ENCODE measurements around the gene TRPM2.

The TRPM2 gene

DNA sequence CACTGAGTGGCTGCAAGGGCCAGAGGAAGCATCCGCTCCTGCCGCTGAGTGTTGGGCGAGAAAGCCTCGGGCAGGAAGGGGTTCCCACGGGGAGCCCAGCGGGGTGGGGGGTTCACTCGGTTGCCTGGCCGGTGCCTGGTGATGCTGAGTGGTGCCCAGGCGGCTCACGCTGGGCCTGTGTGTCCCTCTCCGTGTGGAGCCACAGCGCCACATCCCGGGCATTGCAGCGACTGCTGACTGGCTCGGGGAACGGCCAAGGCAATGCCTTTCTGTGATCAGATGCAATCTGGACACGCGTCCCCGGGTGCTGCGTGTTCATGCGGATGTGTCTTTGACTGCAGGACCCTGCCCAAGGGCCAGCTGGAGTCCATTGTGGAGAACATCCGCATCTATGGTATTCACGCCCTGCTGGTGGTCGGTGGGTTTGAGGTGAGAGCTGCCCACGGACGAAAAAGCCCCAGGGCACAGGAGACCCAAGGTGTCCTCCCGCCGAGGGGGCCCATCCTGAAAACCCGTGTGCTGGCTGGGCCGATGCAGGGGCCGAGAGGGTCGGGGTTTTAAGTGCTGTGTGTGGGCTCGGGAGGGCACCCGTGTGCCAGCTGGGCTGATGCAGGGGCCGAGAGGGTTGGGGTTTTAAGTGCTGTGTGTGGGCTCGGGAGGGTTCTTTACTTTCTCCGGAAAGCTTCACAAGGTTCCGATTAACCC lies 30.6 kb upstream of the TRPM2 start:
- DNase-seq, result no peak

DNA sequence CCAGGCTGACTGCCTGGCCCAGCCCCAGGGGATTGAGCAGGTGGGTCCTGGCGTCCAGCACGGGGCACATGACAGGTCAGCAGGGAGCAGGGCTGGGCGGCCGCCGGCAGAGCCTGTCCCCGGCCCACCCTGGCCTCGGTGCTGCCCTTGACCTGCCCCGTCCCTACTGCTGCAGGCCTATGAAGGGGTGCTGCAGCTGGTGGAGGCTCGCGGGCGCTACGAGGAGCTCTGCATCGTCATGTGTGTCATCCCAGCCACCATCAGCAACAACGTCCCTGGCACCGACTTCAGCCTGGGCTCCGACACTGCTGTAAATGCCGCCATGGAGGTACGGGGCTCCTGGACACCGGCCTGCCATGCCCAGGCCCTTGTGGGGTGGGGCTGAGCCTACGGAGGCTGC lies 29.8 kb upstream of the TRPM2 start:
- no peak for DNase-seq

DNA sequence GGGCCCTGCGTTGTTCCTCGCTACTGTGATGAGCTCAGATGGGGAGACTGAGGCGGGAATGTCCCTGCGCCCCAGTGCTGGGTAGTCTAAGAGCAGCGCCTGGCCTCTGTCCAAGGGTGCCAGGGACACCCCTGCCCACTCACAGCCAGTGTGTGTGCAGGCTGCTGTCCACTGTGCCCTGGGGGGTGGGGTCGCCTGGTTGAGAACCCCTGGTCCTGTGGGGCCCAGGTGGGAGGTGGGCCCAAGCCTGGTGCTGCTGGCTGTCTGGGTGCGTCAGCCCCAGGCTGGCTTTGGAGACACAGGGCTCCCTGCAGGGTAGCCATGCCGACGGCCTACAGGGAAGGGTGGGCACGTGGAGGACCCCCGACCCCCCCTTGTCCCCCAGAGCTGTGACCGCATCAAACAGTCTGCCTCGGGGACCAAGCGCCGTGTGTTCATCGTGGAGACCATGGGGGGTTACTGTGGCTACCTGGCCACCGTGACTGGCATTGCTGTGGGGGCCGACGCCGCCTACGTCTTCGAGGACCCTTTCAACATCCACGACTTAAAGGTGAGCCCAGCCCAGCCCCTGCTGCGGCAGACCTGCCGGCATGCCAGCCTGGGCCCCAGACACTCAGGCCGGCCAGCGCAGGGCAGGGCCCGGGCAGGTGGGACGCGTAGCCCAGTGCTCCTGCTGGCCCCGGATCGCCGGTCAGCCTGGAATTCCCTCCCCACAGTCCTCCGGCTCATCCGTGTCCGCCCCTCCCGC lies 29.1 kb upstream of the TRPM2 start:
- no peak for DNase-seq

DNA sequence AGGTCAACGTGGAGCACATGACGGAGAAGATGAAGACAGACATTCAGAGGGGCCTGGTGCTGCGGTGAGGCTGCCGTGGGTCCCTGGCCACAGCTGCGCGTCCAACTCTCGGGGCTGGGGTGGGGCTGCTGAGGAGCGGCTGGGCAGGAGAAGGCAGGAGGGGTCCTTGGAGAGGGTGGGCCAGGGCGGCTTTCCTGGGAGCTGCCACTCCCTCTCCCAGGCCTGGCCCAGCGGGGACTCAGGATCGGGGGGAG lies 28.6 kb upstream of the TRPM2 start:
- no peak for DNase-seq

DNA sequence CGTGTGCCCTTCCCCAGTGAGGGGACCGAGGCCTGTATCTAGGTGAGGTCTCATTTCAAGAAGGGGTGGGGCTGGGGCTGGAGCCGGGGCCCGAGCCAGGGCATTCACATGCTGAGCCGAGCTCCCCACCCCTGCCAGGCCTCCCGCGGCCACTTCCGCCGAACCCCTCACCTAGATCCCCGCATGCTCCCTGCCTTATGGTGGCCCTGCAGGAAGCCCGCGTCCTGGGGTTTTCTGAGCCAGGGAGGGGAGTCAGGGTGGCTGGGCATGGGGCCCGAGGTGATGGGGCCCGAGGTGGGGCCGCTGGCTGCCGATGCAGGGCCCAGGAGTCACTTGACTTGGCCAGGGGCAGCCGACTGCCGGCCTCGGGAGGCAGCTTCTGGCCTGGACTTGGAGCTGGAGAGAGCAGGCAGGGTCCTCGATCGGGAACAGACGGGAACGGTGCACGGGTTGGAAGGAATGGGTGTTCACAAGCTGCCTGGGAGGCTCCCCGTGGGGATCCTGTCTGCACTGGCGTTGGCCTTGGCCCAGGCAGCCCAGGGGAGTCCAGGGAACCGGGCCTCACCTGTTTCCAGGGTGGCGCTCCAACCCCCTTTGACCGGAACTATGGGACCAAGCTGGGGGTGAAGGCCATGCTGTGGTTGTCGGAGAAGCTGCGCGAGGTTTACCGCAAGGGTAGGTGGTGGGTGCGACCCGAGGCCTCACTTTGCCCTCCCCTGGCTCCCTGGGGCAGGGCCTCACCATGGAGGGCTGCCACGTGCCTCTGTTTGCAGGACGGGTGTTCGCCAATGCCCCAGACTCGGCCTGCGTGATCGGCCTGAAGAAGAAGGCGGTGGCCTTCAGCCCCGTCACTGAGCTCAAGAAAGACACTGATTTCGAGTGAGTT lies 27.8 kb upstream of the TRPM2 start:
- no peak for DNase-seq

DNA sequence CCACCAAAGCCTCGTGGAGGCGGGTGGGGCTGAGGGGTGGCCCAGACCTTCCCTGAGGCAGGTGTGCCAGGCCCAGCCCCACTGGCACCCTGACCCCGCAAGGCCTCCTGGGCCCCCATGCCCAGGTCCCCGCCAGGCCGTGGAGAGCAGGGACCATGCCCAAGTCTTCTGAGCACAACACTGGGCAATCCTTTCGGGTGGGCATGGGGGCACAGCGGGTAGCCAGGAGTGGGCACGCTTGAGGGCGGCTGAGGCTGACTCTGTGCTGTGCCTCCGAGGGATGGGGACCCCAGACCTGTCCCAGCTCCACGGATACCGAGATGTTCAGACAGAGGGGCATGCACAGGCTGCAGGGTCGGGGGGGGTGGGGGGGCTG lies 27.2 kb upstream of the TRPM2 start:
- no peak for DNase-seq

DNA sequence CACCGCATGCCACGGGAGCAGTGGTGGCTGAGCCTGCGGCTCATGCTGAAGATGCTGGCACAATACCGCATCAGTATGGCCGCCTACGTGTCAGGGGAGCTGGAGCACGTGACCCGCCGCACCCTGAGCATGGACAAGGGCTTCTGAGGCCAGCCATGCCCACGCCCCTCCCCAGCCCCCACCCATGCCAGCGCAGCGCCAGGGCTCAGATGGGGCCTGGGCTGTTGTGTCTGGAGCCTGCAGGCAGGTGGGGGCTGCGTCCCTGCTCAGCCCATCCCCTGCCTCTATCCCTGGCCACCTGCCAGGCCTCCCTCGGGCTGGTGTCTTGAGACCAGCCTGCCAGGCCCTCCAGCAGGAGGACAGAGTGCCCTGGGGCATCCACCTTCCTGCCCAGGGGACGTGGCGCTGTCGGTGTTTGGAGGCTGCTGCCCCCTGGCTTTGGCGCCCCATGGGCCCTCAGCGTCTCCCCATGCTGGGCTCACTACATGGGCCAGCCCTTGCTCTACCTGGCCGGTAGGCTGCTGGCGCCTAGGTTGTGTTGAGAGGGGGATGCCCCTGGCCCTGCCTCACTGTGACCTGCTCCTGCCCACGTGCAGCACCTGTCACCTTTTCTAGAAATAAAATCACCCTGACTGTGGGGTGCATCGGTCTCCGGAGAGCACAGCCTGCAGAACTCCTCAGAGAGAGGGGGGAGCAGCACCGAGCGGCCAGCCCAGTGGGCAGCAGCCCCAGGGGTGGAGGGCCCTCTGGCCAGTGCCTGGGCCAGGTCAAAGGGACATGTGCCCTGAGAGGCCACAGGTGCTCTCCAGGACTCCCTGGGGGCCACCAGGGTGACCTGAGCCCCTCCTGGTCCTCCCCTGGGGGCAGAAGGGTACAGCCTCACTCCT lies 26.5 kb upstream of the TRPM2 start:
- DNase-seq, result no peak

DNA sequence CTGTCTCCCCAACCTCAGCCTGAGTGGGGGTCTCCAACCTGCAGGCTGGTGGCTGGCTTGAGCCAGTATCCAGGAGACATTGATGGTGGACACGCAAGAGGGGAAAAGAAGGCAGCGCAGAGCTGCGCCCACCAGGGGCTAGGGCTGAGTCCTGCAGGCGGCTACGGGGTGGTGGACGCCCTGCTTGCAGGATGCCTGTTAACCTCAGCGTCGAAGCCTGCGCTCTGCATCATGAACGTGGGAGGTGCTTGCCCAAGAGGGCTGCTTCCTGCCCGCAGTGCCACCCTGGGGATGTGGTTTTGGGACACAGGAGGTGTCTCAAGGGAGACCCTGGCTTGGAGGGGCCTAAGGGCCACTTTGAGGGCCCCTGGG lies 25.8 kb upstream of the TRPM2 start:
- DNase-seq, result no peak

DNA sequence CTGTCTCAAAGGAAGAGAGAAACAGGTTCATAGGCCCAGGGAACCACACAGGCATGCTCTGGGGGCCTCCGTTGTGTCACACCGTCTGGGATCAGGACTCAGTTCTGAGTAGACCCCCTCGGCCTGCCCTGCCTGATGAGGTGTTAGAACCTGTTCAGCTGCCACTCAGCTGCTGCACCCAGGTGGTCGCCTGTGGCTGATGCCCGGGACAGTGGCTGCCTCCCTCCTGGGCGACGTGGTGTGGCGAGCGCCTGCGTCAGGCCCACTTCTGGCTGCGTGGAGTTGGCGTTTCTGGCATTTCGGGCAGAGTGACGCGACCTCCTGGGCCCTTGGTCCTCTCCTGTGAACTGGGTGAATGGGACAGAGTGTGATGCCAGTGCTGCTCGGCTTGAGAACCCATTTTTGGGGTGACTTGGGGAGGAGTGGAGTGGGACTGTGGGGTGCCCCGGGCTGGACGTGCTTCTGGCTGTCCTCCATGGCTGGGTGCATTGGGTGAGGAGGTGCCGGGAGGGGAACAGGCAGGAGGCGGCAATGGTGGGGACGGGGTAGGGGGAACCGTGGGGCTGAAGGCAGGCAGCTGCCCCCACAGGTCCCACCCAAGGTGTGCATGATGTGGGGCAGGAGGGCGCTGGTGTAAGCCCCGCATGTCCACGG lies 25.1 kb upstream of the TRPM2 start:
- DNase-seq, result no peak

DNA sequence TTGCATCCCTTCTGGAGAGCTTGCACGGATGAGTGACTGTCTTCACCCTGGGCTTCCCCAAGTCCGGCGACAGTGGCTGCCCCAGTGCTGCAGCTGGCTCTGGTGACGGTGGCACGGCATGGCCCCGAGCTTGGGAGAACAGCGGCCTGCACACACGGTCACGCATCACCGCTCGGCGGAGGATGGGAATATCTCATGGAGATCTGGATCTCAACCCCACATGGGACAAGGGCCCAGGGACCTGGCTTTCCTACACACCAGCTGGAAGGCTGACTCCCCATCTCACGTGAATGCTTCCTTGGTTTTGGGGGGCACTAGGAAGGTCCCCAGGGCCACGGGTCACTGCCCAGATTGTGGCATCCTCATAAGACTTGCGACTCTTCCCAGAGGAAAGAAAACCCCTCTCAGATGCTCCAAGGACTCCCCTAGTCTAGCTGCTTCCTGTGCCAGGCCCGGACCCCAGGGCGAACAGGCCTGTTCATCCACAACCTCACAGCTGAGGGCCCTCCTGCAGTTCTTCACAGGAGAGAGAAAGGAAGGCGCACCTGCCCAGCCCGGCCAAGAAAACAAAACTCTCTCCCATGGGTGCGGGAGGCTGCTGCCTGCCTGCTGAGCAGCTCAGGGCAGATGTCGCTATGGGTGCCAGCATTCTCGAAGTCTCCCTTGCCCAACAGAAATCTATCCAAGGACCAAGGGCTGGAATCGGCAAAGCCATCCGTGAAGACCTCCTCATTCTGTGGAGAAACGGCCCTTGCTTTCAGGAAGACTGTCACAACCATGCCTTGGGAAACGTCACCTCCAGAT lies 24.1 kb upstream of the TRPM2 start:
- no peak for DNase-seq

DNA sequence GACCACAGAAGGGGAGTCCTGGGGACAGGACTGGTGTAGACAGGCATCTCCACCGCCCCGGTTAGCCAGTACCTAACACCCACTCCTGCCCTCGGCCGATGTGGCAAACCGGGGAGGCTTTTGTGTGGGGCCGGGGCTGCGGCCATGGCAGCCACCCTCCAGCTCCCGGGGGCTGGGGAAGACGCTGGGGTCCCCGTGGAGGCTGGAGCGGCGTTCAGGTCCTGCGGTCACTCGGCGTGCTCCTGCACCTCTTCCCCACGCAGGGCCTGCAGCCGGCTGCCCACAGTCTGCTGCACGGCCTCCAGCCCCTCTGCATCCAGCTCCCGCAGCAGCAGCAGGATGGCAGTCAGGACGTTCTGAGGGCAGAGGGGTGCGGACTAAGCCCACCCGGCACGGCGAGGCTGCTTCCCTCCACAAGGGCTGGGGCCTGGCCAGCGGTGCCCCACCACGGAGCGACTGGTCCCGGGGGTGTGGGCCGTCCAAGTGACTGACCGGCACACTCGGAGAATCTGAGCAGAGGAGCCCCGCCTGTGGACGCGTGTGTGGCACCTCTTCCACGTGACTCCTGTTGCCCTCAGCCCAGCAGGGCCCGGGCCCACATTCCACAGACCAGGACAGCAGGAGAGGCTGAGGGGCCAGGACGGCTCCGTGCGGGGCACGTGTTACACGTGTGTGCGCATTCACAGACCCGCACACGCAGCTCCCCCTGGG lies 23.3 kb upstream of the TRPM2 start:
- no peak for DNase-seq

DNA sequence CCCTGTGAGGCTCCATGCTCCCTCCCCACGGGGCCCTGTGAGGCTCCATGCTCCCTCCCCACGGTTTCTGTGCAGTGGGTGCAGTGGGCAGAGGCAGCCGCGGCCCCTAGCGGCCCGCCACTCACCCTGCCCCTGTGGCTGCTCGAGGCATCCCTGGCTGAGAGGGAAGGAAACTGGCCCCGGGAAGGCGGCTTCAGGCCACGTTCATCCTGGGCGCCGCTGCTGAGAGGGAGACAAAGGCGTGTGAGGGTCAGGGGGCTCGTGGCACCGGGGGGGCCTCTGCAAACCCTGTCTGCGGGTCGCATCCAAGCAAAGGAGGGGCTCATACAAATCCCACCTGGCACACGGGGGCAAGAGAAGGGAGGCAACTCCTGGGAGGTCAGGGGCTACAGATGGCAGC lies 22.7 kb upstream of the TRPM2 start:
- no peak for DNase-seq

DNA sequence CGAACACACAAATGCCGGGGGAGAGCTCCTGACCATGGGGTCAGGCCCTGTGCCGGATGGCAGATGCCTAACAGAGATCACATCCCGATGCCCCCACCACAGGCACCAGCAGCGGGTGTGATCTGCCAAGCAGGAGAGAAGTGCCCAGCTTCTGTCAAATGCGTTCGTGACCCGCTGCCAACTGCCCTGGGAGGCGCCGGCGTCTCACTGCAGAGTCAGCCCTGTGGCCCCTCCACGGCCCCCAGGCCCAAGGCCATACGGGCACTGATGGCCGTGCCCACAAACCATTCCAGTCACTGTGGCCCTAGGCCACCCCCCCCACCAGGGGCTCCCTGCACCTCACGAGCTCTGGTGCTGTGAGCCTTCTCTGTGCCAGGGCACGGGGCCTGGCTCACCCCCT lies 22.2 kb upstream of the TRPM2 start:
- no peak for DNase-seq

DNA sequence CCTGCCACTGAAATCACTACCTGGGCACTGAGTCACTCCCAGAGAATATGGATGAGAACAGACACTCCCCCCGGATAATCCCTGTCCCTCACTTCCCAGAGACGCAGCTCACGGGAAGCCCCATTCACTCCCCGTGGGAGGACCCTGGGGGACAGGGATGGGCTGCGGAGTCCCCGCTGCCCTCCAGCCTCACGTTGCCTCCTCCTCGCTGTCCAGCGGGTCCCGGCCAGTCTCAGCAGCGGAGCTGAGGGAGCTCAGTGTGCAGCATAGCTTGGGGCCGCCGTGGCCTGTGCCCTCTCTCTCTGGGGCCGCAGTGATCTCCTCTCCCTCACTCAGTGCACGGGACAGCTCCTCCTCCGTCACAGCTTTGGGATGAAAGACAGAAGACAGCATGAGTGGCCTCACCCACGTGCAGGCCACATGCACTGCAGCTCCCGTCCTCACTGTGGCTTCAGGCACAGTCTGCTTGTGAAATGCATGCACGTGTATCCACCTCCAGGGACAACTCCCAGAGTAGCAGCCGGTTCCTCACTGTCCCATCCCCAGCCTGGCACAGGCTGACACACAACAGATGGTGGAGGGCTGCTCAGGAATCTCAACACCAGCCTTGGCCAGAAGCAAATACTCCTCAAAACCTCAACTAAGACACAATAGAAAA lies 21.6 kb upstream of the TRPM2 start:
- DNase-seq, result no peak

DNA sequence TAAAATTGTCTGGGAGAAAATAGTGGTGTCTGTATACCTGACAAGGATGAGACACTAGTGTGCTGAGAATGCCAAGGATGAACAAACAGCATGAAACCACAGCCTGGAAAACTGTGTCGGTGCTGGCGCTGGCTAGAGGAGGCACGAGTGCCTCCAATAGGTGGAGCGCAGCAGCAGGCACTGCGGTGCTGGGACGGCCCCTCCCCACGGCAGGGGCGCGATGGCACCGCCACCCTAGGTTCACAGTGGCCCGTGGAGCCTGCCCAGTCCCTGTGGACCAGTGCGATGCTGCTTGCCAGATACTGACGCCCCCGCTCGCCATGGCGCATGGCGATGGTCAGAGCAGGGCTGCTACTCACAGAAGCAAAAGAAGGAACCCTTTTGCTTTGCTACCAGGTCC lies 21.0 kb upstream of the TRPM2 start:
- no peak for DNase-seq

DNA sequence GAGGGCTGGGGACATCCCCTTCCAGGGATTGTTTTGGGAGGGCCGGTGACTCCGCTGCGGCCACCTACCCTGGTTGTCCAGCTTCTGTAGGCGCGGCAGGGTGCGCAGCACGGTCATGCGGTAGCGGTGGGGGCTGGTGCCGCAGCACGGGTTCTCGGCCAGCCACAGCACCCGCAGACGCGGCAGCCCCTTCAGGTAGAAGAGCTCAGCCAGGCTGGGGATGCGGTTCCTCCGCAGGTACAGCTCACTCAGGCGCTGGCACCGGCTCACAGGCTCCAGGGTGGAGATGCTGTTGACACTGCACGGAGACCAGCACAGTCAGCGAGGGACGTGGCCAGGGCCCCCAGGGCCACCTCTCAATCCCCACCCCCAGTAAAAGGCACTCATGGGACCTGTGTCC lies 20.5 kb upstream of the TRPM2 start:
- DNase-seq, result no peak

DNA sequence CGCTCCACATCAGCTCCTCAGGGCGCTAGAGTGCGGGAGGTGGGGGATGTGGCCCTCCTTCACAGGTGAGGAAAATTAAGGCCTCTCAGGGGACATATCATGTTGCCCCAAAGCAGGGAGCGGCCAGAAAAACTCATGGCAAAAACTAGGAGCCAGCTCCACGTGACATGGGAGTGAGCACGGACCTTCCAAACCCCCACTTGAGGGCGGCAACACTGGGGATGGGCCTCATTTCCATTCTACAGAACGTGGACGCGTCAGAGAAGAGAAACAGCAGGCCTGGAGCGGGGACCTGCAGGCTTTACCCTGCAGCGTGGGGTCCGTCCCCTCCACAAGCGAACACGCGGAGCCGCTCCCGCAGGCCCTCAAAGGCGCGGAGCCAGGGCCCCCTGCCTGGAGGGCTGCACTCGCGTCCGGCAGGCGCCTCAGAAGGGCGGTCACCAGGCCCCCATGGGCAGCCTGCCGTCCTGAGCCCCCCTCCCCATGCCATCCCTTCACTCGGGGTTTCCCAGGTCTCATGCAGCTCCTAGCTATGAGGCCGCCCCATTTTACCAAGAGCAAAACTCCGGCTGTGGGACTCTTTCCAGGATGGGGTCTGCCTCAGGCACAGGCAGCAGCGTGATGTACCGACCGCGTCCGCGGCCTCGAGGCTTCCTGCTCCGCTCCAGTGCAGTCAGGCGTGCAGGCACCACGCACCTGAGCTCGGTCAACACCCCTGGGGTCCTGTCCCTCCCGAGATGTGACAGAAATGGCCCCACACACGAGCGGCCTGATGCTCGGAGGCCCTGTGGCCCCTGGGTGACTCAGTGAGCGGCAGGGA lies 19.7 kb upstream of the TRPM2 start:
- no peak for DNase-seq

DNA sequence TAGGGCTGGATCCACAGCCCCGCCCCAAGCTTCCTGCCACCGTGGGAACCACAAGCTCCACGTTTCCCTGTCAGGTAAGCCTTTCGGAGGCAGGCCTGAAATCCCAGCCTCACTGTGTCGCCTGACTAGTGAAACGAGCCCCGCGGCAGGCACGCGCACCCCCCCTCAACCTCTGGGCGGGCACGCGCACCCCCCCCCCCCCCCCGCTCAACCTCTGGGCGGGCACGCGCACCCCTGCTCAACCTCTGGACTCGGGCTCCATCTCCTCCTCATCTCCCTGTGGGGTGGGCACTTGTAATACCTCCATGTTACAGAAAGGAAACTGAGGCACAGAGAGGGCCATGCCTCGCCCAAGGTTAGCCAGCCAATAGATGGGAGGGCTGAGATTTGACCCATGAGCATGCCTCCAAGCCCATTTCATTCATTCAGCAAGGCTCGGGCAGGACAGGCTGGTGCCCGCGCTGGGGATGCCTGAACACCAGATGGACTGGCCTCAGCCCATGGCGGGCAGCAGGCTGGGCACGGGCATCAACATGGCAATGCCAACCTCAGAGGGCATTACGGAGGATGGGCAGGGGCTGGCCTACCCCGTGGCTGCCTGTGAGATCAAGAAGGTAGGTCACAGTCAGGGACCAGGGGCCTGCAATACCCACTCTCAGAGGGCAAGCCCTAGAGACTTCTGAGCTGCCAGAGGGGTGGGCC lies 18.9 kb upstream of the TRPM2 start:
- DNase-seq, result no peak

Measured in CD4-positive, alpha-beta T cell treated with Interleukin-1 beta for 1 hour (primary cell).